Ovary (tissue), 9 donors: ENCODE data around the gene TRIP13. TPM values are rescaled to one million over a fixed set of nuclear protein-coding genes. Genes with fewer than 3 reads are reported as not detected.

Source experiments
- DNase-seq, 5 donors: peaks; one replicate each; pipeline ENCODE4 v3.0.0-alpha.2; 2019 to 2020
- H3K27ac ChIP-seq, 2 donors: fragments of 200-600 bp; one replicate each; pipeline versions ENCODE4 v1.5.1 to v1.8.0; 2019 to 2022
- H3K27me3 ChIP-seq: fragments of 200-600 bp; one replicate; pipeline ENCODE4 v1.8.0; 2022
- H3K36me3 ChIP-seq: fragments of 200-600 bp; sonication (generic); one replicate; pipeline ENCODE4 v1.5.1; 2019
- H3K4me1 ChIP-seq: one replicate; pipeline ENCODE4 v1.8.1; 2013; ENCODE audit warnings: mild to moderate bottlenecking, moderate library complexity; ENCODE audit not compliant: insufficient read depth
- H3K4me3 ChIP-seq: fragments of 200-600 bp; sonication (generic); one replicate; pipeline ENCODE4 v1.5.1; 2017
- H3K9me3 ChIP-seq, 2 donors: fragments of 200-600 bp in 1 of 2; sonication (generic) in 1 of 2; one replicate each; pipeline versions ENCODE4 v1.5.1 to v1.8.1; 2013 to 2019; ENCODE audit warnings: mild to moderate bottlenecking in 1 of 2, moderate library complexity in 1 of 2
- CTCF ChIP-seq, 3 donors: fragments of 450-650 bp in 2 of 3; fragments of 200-600 bp in 1 of 3; IDR thresholded peaks; one replicate each; pipeline versions ENCODE4 v1.5.1 to v1.8.0; 2016 to 2022; ENCODE audit warnings: antibody characterized with exemption in 3 of 3, mild to moderate bottlenecking in 1 of 3
- EP300 ChIP-seq: sonication (generic); formaldehyde crosslinking; IDR thresholded peaks from one replicate; pipeline ENCODE4 v1.6.1; 2017; ENCODE audit warnings: antibody characterized with exemption
- POLR2A ChIP-seq: fragments of 450-650 bp; IDR thresholded peaks from one replicate; pipeline ENCODE4 v1.6.1; 2017; ENCODE audit warnings: antibody characterized with exemption, mild to moderate bottlenecking, moderate library complexity
- WGBS, 3 donors: extraction: QIAGEN DNeasy Blood & Tissue Kit in 1 of 3; methylation state at CpG; one replicate each; pipeline versions ENCODE4 v1.1.5 to v1.1.7; 2013 to 2017; 5-methylcytosine and 5-hydroxymethylcytosine counted together
- intact Hi-C, 4 donors: fragments of 100-400 bp; cut with DNase I; formaldehyde crosslinking; loops; one replicate each; pipeline versions ENCODE4 v1.11.0 to v1.15.1; 2022 to 2023
- polyA plus RNA-seq, 2 donors: library from polyadenylated mRNA; stranded (reverse); fragments of 200-250 nt in 1 of 2; fragments of 350-450 nt in 1 of 2; fragmentation: Illumina TruSeq in 1 of 2; extraction: RNeasy Lipid Tissue Mini Kit (QIAGEN cat#74804) in 1 of 2; gene quantifications; one replicate each; pipeline ENCODE4 v1.2.3, GENCODE V29; 2013 to 2014
- total RNA-seq, 7 donors: library from RNA; depleted of rRNA in 2 of 7; stranded (reverse); fragments of >200 nt in 2 of 7; fragmentation: NEBNext Ultra II Directional in 3 of 7; extraction: Animal tissue kit (Norgen Biotek cat#: 25700) in 3 of 7; gene quantifications; one replicate each; pipeline versions ENCODE4 v1.1.0 to v1.2.4, GENCODE V29; 2016 to 2023
- donor health status: DM: no; HTN: no; CAD: no; lungs with moderate emphysema.
- donor health status: DM: no; HTN: no; CAD: no.
- donor health status: Bipolar disorder and iron deficiency.
- donor health status: DM: yes; HTN: yes; CAD: no.
- donor health status: DM: no; HTN: no; CAD: no.
- donor health status: DM: yes; HTN: yes; CAD: no.

Gene TRIP13
- total and polyA plus RNA-seq, 9 donors = 1.3 to 3.9 (median 2.0) TPM

- Histone ChIP-seq H3K4me3 (no peak overlapping the region), H3K27me3 (no peaks in the 10 kb centered on the region), H3K4me1 (peaks cover 11% of the 10 kb centered on the region), H3K27ac (peak overlapping the region in 1 of 2 donors; percentile 38), H3K36me3 (no peaks in the 10 kb centered on the region), H3K9me3 (no peaks in the 10 kb centered on the region)
- TF ChIP-seq CTCF (IDR thresholded peaks at IDR 0.05) (no peak), POLR2A (no peak), EP300 (no peak)
- peak in 4 of 5 donors; percentile 36 to 68 (median 42) for DNase-seq
- WGBS, 3 donors = 25 to 35% (median 27%) methylated on average over 15 of the region's 15 CpGs
- intact Hi-C loops = no loop called here
Measured at GRCh38 chr5:864492-865167, 28.1 kb upstream of the TRIP13 start.

- intact Hi-C loops = no loop called here
- H3K27ac ChIP-seq = peak overlapping the region in 1 of 2 donors; percentile 38
Measured at GRCh38 chr5:865168-865521, 27.5 kb upstream of the TRIP13 start.

GRCh38 chr5:865771-866170 lies 26.9 kb upstream of the TRIP13 start:
- no peak for TF ChIP-seq POLR2A
- no peak for TF ChIP-seq CTCF (IDR thresholded peaks at IDR 0.05)
- TF ChIP-seq EP300 = no peak
- 85 to 93% (median 92%) methylated on average over 6 to 10 of the region's 10 CpGs for WGBS, 3 donors
- Histone ChIP-seq H3K4me1 (peaks cover 11% of the 10 kb centered on the region), H3K9me3 (no peaks in the 10 kb centered on the region), H3K36me3 (no peaks in the 10 kb centered on the region), H3K4me3 (no peak overlapping the region), H3K27me3 (no peaks in the 10 kb centered on the region), H3K27ac (no peak overlapping the region)
- intact Hi-C loops = no loop called here
- DNase-seq = no peak

More at GRCh38 chr5:865168-865521, 27.5 kb upstream of the TRIP13 start:
- WGBS, 3 donors = 50 to 71% (median 57%) methylated on average over 24 of the region's 24 CpGs
- Histone ChIP-seq H3K4me1 (peaks cover 11% of the 10 kb centered on the region), H3K9me3 (no peaks in the 10 kb centered on the region), H3K36me3 (no peaks in the 10 kb centered on the region), H3K27me3 (no peaks in the 10 kb centered on the region), H3K4me3 (no peak overlapping the region)
- DNase-seq = peak in 2 of 5 donors; percentile 41 to 56
- no peak for TF ChIP-seq CTCF (IDR thresholded peaks at IDR 0.05)
- no peak for TF ChIP-seq POLR2A
- TF ChIP-seq EP300 = no peak

- intact Hi-C loops = no loop called here
- H3K4me1 ChIP-seq = peaks cover 11% of the 10 kb centered on the region
- H3K4me3 ChIP-seq = no peak overlapping the region
- no peaks in the 10 kb centered on the region for H3K27me3 ChIP-seq
- no peaks in the 10 kb centered on the region for H3K36me3 ChIP-seq
- TF ChIP-seq EP300 (no peak), CTCF (IDR thresholded peaks at IDR 0.05) (no peak), POLR2A (no peak)
- no peak overlapping the region for H3K27ac ChIP-seq
- no peak for DNase-seq
- WGBS, 3 donors = 88 to 94% (median 91%) methylated on average over 6 of the region's 6 CpGs
- no peaks in the 10 kb centered on the region for H3K9me3 ChIP-seq
Measured at GRCh38 chr5:867300-867870, 25.3 kb upstream of the TRIP13 start.
